Psoas muscle (tissue), 8 donors: ENCODE results near the gene DDA1. TPM values are rescaled to one million over a fixed set of nuclear protein-coding genes. Genes with fewer than 3 reads are reported as not detected.
A peak's percentile ranks its signal among the peaks of the same experiment; 100 is the strongest.

ENCODE experiments used
- ATAC-seq, 4 donors: fragments of 200-7000 bp; cut with Tn5 transposase; one replicate each; pipeline ENCODE4 v1.9.1; 2020; ENCODE audit warnings: moderate library complexity in 3 of 4, mild to moderate bottlenecking in 2 of 4
- DNase-seq, 2 donors: peaks; one replicate each; pipeline ENCODE4 v3.0.0-alpha.2; 2020
- H3K27ac ChIP-seq: fragments of 200-600 bp; one replicate; pipeline ENCODE4 v1.8.0; 2022
- H3K27me3 ChIP-seq, 3 donors: fragments of 200-600 bp in 1 of 3; one replicate each; pipeline versions ENCODE4 v1.6.1 to v1.8.0; 2013 to 2022; ENCODE audit warnings: low read length in 2 of 3, mild to moderate bottlenecking in 2 of 3, moderate library complexity in 1 of 3; ENCODE audit not compliant: insufficient read depth in 3 of 3
- H3K36me3 ChIP-seq, 2 donors: fragments of 200-600 bp in 1 of 2; one replicate each; pipeline versions ENCODE4 v1.6.1 to v1.8.0; 2013 to 2022; ENCODE audit warnings: low read depth in 1 of 2, mild to moderate bottlenecking in 1 of 2, moderate library complexity in 1 of 2; ENCODE audit not compliant: insufficient read depth in 1 of 2
- H3K4me1 ChIP-seq: fragments of 200-600 bp; one replicate; pipeline ENCODE4 v1.8.0; 2022
- H3K4me3 ChIP-seq: fragments of 200-600 bp; one replicate; pipeline ENCODE4 v1.8.0; 2022; ENCODE audit warnings: mild to moderate bottlenecking
- H3K9me3 ChIP-seq: fragments of 200-600 bp; one replicate; pipeline ENCODE4 v1.8.0; 2022
- CTCF ChIP-seq: fragments of 200-600 bp; IDR thresholded peaks from one replicate; pipeline ENCODE4 v1.8.0; 2022; ENCODE audit warnings: antibody characterized with exemption
- WGBS, 3 donors: extraction: QIAGEN DNeasy Blood & Tissue Kit; methylation state at CpG; one replicate each; pipeline versions ENCODE4 v1.1.6 to v1.1.7; 2013; 5-methylcytosine and 5-hydroxymethylcytosine counted together
- intact Hi-C, 2 donors: fragments of 100-400 bp; cut with DNase I; formaldehyde crosslinking; loops; one replicate each; pipeline versions ENCODE4 v1.11.0 to v1.14.2; 2022
- long read RNA-seq, 2 donors: library from polyadenylated mRNA; unstranded; transcript quantifications; one replicate each; pipeline ENCODE4 v2.0.0, GENCODE V29; 2021
- polyA plus RNA-seq, 3 donors: library from polyadenylated mRNA; stranded (reverse); fragments of 200-250 nt; gene quantifications; one replicate each; pipeline ENCODE4 v1.2.3, GENCODE V29; 2013
- total RNA-seq, 4 donors: library from RNA; stranded (reverse); fragmentation: NEBNext Ultra II Directional in 2 of 4; extraction: Animal tissue kit (Norgen Biotek cat#: 25700) in 2 of 4; gene quantifications; one replicate each; pipeline versions ENCODE4 v1.2.1 to v1.2.4, GENCODE V29; 2021 to 2023
- donor health status: healthy with polysubstance abuse.
- donor health status: DM: no; HTN: no; CAD: no; lungs with moderate emphysema.
- donor health status: Bipolar disorder and iron deficiency.
- donor health status: healthy.
- donor health status: DM: yes; HTN: yes; CAD: no.
- donor health status: DM: no; HTN: no; CAD: no.
- donor health status: DM: no; HTN: no; CAD: no.
- donor health status: DM: yes; HTN: yes; CAD: no.

The DDA1 gene
- 10 to 100 TPM; 21.5 to 35.4 (median 27.9) TPM for total RNA-seq
- polyA plus RNA-seq: 10 to 100 TPM; 47.2 to 90.4 (median 75.0) TPM
- long read RNA-seq, donor 1, full-length matches to known transcripts: 9 of 12 reads
- long read RNA-seq, donor 1, partial matches to known transcripts: 0 of 12 reads
- long read RNA-seq, donor 1, other reads (novel, unspliced or antisense): 3 of 12 reads
- long read RNA-seq, donor 2, full-length matches to known transcripts: 21 of 31 reads
- long read RNA-seq, donor 2, partial matches to known transcripts: 0 of 31 reads
- long read RNA-seq, donor 2, other reads (novel, unspliced or antisense): 10 of 31 reads

GRCh38 chr19:17309198-17309964 lies at the start of gene DDA1:
TSS of gene DDA1 (plus strand) at chr19:17309563. CDS start at chr19:17309655, 92 bp downstream.
- peaks cover 34% of the 10 kb centered on the region for H3K4me1 ChIP-seq
- H3K27ac ChIP-seq: peak within 1 kb of the TSS; percentile 78
- no peak for TF ChIP-seq CTCF
- 1% methylated on average over 32 to 46 of the region's 46 CpGs for WGBS, 3 donors
- H3K4me3 ChIP-seq: peak within 1 kb of the TSS; percentile 72
- peak; percentile 83 to 88 (median 84) for ATAC-seq
- no peaks in the 10 kb centered on the region for H3K9me3 ChIP-seq
- DNase-seq: peak; percentile 99
- H3K27me3 ChIP-seq: peaks cover 0 to 1% (median 0%) of the 10 kb centered on the region in 3 donors
- intact Hi-C loops: no loop called here
- peaks cover 0 to 9% of the 10 kb centered on the region in 2 donors for H3K36me3 ChIP-seq

GRCh38 chr19:17259934-17260333 lies 49.4 kb upstream of the DDA1 start:
- H3K9me3 ChIP-seq: no peaks in the 10 kb centered on the region
- DNase-seq (no peak), ATAC-seq (no peak)
- H3K4me3 ChIP-seq: no peak overlapping the region
- H3K27ac ChIP-seq: no peak overlapping the region
- intact Hi-C loops: no loop called here
- no peaks in the 10 kb centered on the region for H3K36me3 ChIP-seq
- H3K27me3 ChIP-seq: no peaks in the 10 kb centered on the region
- 59 to 69% (median 67%) methylated on average over 1 of the region's 1 CpG for WGBS, 3 donors
- TF ChIP-seq CTCF: no peak
- H3K4me1 ChIP-seq: no peaks in the 10 kb centered on the region

DNA sequence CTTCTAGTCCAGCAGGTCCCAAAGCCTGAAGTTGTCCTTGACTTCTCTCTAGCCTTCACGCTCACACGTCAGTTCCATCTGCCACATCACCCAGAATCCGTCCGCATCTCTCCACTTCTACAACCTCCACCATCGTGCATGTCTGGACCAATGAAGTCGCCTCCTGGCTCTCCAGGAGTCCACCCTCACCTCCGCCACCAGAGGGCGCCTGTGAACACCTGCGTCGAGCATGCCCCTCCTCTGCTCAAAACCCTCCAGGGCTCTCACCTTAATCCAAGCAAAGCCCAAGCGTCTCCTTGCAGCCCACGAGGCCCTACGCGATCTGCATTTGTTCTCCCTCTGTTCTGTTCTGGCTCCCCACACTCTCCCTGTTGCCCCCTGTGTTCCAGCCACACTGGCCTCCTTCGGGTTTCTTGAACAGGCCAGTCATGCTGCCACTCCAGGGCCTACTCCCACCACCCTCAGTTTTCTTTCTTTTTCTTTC lies 48.5 kb upstream of the DDA1 start:
- no peaks in the 10 kb centered on the region for H3K36me3 ChIP-seq
- H3K27me3 ChIP-seq: no peaks in the 10 kb centered on the region
- WGBS, 3 donors: 17% methylated on average over 15 of the region's 15 CpGs
- DNase-seq (peak; percentile 83 to 91), ATAC-seq (peak; percentile 90 to 98 (median 94))
- H3K4me1 ChIP-seq: no peaks in the 10 kb centered on the region
- peak; percentile 93 for TF ChIP-seq CTCF
- H3K9me3 ChIP-seq: no peaks in the 10 kb centered on the region
- intact Hi-C loops: no loop called here
- H3K27ac ChIP-seq: no peak overlapping the region
- H3K4me3 ChIP-seq: no peak overlapping the region

DNA sequence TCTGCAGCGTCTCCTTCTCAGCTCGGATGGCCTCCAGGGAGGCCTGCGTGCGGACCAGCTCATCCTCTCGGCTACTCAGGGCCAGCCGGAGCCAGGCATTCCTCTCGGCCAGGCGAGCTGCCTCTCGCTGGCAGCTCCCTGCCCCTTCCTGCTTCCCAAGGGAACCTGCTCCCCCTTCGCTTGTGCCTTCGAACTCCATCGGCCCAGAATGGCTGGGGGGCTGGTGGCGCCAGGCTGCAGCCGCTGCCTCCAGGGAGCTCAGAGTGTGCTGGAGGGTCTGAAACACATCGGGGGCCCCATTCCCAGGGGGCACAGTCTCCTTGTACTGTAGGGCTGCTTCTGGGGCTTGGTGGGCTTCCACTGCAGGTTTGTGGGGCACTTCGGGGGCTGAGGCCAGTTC lies 46.8 kb upstream of the DDA1 start:
- no peaks in the 10 kb centered on the region for H3K4me1 ChIP-seq
- no peak for DNase-seq
- no peaks in the 10 kb centered on the region for H3K9me3 ChIP-seq
- intact Hi-C loops: no loop called here
- H3K36me3 ChIP-seq: no peaks in the 10 kb centered on the region
- no peak overlapping the region for H3K27ac ChIP-seq
- TF ChIP-seq CTCF: no peak
- no peak for ATAC-seq
- peak overlapping the region; percentile 52 for H3K4me3 ChIP-seq
- H3K27me3 ChIP-seq: no peaks in the 10 kb centered on the region
- 45 to 48% (median 46%) methylated on average over 16 of the region's 16 CpGs for WGBS, 3 donors
